Thyroid gland (tissue), 4 donors: ENCODE data around the gene PLCG1.

Source experiments
- POLR2A ChIP-seq, 2 donors: fragments of 450-650 bp; IDR thresholded peaks; one replicate each; pipeline ENCODE4 v1.6.1; 2017; ENCODE audit warnings: antibody characterized with exemption in 2 of 2, mild to moderate bottlenecking in 2 of 2, moderate library complexity in 1 of 2
- TF ChIP-seq, protein P1 (sequence below), 6 experiments: fragments of 200-600 bp in 3 of 6; fragments of 450-650 bp in 3 of 6; sonication (generic) in 3 of 6; IDR thresholded peaks; one replicate each; pipeline ENCODE4 v1.5.1; 2016 to 2019; ENCODE audit warnings: antibody characterized with exemption in 6 of 6, mild to moderate bottlenecking in 2 of 6, inconsistent platforms in 1 of 6, moderate library complexity in 1 of 6

DNA sequence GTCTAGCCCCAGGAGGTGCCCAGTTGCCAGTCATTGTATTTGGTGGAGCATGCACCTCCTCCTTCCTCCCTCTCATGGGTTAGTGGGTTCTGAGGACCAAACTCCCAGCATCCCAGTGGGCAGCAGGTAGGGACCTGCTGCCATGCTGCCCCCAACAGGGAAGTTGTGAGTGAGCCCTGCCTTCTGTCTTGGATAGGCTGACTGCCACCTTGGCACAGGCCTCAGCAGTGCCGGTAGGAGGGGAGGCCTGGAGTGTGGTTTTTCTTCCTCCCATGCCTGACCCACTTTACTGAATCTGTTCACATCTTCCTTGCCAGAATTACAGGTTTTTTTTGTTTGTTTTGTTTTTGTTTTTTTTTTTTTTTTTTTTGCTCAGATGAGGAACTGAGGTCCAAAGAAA, 24.5 kb downstream of the PLCG1 start:
- TF ChIP-seq, protein P1, sequence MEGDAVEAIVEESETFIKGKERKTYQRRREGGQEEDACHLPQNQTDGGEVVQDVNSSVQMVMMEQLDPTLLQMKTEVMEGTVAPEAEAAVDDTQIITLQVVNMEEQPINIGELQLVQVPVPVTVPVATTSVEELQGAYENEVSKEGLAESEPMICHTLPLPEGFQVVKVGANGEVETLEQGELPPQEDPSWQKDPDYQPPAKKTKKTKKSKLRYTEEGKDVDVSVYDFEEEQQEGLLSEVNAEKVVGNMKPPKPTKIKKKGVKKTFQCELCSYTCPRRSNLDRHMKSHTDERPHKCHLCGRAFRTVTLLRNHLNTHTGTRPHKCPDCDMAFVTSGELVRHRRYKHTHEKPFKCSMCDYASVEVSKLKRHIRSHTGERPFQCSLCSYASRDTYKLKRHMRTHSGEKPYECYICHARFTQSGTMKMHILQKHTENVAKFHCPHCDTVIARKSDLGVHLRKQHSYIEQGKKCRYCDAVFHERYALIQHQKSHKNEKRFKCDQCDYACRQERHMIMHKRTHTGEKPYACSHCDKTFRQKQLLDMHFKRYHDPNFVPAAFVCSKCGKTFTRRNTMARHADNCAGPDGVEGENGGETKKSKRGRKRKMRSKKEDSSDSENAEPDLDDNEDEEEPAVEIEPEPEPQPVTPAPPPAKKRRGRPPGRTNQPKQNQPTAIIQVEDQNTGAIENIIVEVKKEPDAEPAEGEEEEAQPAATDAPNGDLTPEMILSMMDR (IDR thresholded peaks at IDR 0.05) = no peak
- TF ChIP-seq POLR2A (IDR thresholded peaks at IDR 0.05) = no peak
